Measurements from ENCODE around the gene ST8SIA6. TPM values are rescaled to one million over a fixed set of nuclear protein-coding genes. Genes with fewer than 3 reads are reported as not detected.
A peak's percentile ranks its signal among the peaks of the same experiment; 100 is the strongest.

ST8SIA6 gene, protein sequence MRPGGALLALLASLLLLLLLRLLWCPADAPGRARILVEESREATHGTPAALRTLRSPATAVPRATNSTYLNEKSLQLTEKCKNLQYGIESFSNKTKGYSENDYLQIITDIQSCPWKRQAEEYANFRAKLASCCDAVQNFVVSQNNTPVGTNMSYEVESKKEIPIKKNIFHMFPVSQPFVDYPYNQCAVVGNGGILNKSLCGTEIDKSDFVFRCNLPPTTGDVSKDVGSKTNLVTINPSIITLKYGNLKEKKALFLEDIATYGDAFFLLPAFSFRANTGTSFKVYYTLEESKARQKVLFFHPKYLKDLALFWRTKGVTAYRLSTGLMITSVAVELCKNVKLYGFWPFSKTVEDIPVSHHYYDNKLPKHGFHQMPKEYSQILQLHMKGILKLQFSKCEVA
- 0.16 and 0.17 TPM in 2 replicates for polyA plus RNA-seq (2011; rRNA removed)
- polyA plus RNA-seq (2012; cell fraction: cytosol; rRNA removed): not detected in 2 replicates
- not detected in 2 replicates for polyA plus RNA-seq (2012; cell fraction: nucleus; rRNA removed)
- 0.09 to 0.25 TPM (median 0.20 TPM) in 3 replicates for polyA plus RNA-seq (2017; fragmentation: RNase III; extraction: RNeasy Plus Mini Kit Qiagen cat#74134 plus additional on column Dnase treatment)
- polyA minus RNA-seq (2011; rRNA and poly(A)+ RNA removed): not detected in 2 replicates

DNA sequence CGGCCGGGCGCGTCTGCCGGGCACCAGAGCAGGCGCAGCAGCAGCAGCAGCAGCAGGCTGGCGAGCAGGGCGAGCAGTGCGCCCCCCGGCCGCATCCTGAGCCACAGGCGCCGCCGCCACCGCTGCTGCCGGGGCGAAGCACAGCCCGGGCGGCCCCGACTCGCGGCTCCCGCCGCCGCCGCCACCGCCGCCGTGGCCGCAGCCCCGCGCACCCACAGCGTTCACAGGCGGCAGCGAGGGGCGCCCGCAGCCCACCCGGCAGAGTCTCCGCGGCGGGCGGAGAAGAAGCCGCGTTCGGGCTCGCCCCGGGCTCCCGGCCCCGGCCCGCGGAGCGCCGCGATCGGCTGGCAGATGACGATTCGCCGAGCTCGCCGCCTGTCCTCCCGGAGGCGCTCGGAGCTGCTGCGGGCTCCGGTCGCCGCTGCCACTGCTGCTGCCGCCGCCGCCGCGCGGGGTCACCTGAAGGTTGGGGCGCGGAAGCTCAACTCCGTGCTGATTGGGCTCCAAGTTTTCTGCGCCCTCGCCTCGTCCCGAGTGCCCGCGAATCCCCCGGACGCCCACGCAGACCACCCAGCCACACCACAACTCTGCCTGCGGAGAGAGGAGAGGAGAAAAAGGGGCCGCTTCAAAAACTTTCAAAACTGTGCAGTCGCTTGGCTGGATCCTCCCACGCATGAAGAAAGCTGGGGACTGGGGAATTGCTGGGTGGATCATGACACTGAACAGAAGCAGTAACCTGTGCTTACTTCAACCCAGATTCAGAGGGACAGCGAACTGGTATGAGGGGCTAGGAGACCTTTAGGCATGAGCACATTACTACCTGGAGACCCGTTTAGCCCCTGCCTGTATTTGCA, at the start of gene ST8SIA6:
Gene ST8SIA6 (minus strand): TSS at position 435 of the 854 bp plus-strand sequence. CDS start 340 bp downstream, at position 95.
- DNase-seq (ENCODE audit: low read depth in 1 of 2, low spot score in 1 of 2): peak; percentile 37 to 58
- CTCF ChIA-PET: interaction anchor here (0.6 to 2.4 kb wide), 8 partner anchors 20 to 219 kb away, joined by 3 to 13 read pairs (median 4); no protein-coding TSS in a partner anchor
- POLR2A ChIA-PET: interaction anchor here (1.2 kb wide), 1 partner anchor 163 kb away, joined by 3 read pairs; the partner anchor contains the start of gene HACD1
- H3K27ac ChIP-seq: peak within 1 kb of the TSS; percentile 53 to 85
- peak; percentile 65 to 79 for ATAC-seq
- peak within 1 kb of the TSS; percentile 100 for H3K4me2 ChIP-seq
- no peak for FAIRE-seq
- WGBS (ENCODE audit: missing lambda C conversion rate): 18% methylated on average over 38 of the region's 91 CpGs
- H3K4me3 ChIP-seq: peak within 1 kb of the TSS; percentile 74
- H3K4me1 ChIP-seq: no peaks in the 10 kb centered on the region
- TF ChIP-seq RAD21 (conservative IDR thresholded peaks at IDR 0.05 in 1 of 2, IDR thresholded peaks at IDR 0.05 in 1 of 2) (peak in 1 of 2 experiments; percentile 30; a peak in 2 of 5 replicates), NR3C1 (IDR thresholded peaks at IDR 0.05) (no peak)
- TF ChIP-seq, protein P1, sequence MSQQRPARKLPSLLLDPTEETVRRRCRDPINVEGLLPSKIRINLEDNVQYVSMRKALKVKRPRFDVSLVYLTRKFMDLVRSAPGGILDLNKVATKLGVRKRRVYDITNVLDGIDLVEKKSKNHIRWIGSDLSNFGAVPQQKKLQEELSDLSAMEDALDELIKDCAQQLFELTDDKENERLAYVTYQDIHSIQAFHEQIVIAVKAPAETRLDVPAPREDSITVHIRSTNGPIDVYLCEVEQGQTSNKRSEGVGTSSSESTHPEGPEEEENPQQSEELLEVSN (IDR thresholded peaks at IDR 0.05; ENCODE audit: borderline replicate concordance, low read depth): 0 out of 2 replicates have a peak, but pooled peaks have one; percentile 22
- peaks cover 7% of the 10 kb centered on the region for H3K9me3 ChIP-seq

DNA sequence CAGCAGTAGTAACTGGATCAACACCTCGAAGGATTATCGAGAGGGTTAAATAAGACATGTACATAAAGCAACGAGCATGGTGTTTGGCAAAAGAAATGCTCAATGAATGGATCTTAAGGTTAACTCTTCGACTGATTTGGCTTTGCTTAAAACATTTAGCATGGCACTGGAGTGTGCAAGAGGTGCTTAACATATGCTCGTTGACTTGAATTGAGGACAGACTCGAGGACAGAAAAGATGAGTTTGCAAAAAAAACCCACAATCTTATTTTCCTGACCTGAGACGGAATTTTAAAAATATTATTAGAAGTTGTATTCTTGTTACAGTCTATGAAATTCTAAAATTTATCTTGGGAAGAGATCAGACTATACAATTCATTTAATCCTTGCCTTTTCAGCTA, 49.4 kb upstream of the ST8SIA6 start:
- DNase-seq (ENCODE audit: low read depth in 1 of 2, low spot score in 1 of 2): no peak
- Histone ChIP-seq H3K4me3 (no peak overlapping the region), H3K4me2 (no peak overlapping the region), H3K9me3 (no peaks in the 10 kb centered on the region), H3K4me1 (peaks cover 7% of the 10 kb centered on the region; the same call in 1 of the 3 replicates), H3K27ac (no peak overlapping the region)
- ATAC-seq: no peak
- CTCF ChIA-PET: interaction anchor here (0.7 to 1.1 kb wide), 4 partner anchors 8 to 153 kb away, joined by 3 to 5 read pairs (median 3); no protein-coding TSS in a partner anchor
- FAIRE-seq: no peak
- TF ChIP-seq NFE2L2 (conservative IDR thresholded peaks at IDR 0.05; ENCODE audit: low read length) (no peak), MAFK (IDR thresholded peaks at IDR 0.05; ENCODE audit: partially characterized antibody) (peak; percentile 25), TP53 (CRISPR knock-in tag; IDR thresholded peaks at IDR 0.05) (no peak), CHD2 (IDR thresholded peaks at IDR 0.05; ENCODE audit: low read length, partially characterized antibody) (no peak)
- 67% methylated on average over 7 of the region's 7 CpGs for WGBS (ENCODE audit: missing lambda C conversion rate)
- POLR2A ChIA-PET: interaction anchor here (0.5 kb wide), 1 partner anchor 20 kb away, joined by 3 read pairs; no protein-coding TSS in a partner anchor

DNA sequence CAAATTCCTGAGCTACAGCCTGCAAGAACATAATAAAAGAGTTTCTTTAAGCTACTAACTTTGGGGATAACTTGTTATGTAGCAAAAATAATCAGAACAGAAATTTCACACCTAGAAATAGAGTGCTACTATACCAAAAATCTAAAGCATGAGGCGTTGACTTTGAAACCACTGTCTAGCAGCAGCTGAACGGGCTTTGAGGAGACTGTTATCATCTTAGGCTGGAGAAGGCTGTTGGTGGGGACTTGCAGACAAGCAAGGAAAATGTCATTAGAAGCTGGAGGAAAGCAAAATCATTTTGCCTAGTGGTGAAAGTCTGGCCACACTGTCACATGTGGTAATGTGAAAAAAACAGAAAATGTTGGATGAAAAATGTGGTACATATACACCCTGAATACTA, 48.4 kb upstream of the ST8SIA6 start:
- no peak overlapping the region for H3K27ac ChIP-seq
- TF ChIP-seq RFX5 (IDR thresholded peaks at IDR 0.05): no peak
- TF ChIP-seq KDM1A (IDR thresholded peaks at IDR 0.05; ENCODE audit: low read depth): no peak
- no peak for TF ChIP-seq CHD4 (IDR thresholded peaks at IDR 0.05; ENCODE audit: borderline replicate concordance)
- TF ChIP-seq, protein P2, sequence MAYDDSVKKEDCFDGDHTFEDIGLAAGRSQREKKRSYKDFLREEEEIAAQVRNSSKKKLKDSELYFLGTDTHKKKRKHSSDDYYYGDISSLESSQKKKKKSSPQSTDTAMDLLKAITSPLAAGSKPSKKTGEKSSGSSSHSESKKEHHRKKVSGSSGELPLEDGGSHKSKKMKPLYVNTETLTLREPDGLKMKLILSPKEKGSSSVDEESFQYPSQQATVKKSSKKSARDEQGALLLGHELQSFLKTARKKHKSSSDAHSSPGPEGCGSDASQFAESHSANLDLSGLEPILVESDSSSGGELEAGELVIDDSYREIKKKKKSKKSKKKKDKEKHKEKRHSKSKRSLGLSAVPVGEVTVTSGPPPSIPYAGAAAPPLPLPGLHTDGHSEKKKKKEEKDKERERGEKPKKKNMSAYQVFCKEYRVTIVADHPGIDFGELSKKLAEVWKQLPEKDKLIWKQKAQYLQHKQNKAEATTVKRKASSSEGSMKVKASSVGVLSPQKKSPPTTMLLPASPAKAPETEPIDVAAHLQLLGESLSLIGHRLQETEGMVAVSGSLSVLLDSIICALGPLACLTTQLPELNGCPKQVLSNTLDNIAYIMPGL (CRISPR knock-in tag; IDR thresholded peaks at IDR 0.05; ENCODE audit: borderline replicate concordance): no peak
- TF ChIP-seq, protein P3, sequence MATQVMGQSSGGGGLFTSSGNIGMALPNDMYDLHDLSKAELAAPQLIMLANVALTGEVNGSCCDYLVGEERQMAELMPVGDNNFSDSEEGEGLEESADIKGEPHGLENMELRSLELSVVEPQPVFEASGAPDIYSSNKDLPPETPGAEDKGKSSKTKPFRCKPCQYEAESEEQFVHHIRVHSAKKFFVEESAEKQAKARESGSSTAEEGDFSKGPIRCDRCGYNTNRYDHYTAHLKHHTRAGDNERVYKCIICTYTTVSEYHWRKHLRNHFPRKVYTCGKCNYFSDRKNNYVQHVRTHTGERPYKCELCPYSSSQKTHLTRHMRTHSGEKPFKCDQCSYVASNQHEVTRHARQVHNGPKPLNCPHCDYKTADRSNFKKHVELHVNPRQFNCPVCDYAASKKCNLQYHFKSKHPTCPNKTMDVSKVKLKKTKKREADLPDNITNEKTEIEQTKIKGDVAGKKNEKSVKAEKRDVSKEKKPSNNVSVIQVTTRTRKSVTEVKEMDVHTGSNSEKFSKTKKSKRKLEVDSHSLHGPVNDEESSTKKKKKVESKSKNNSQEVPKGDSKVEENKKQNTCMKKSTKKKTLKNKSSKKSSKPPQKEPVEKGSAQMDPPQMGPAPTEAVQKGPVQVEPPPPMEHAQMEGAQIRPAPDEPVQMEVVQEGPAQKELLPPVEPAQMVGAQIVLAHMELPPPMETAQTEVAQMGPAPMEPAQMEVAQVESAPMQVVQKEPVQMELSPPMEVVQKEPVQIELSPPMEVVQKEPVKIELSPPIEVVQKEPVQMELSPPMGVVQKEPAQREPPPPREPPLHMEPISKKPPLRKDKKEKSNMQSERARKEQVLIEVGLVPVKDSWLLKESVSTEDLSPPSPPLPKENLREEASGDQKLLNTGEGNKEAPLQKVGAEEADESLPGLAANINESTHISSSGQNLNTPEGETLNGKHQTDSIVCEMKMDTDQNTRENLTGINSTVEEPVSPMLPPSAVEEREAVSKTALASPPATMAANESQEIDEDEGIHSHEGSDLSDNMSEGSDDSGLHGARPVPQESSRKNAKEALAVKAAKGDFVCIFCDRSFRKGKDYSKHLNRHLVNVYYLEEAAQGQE (IDR thresholded peaks at IDR 0.05): no peak
- no peak for TF ChIP-seq RAD21 (conservative IDR thresholded peaks at IDR 0.05 in 1 of 2, IDR thresholded peaks at IDR 0.05 in 1 of 2)
- TF ChIP-seq MYC (IDR thresholded peaks at IDR 0.05; ENCODE audit: borderline replicate concordance, low read length): no peak
- TF ChIP-seq SMC3 (IDR thresholded peaks at IDR 0.05): no peak
- no peak for TF ChIP-seq EP300 (IDR thresholded peaks at IDR 0.05)
- TF ChIP-seq NR3C1 (IDR thresholded peaks at IDR 0.05): no peak
- TF ChIP-seq, protein P4, sequence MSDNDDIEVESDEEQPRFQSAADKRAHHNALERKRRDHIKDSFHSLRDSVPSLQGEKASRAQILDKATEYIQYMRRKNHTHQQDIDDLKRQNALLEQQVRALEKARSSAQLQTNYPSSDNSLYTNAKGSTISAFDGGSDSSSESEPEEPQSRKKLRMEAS (IDR thresholded peaks at IDR 0.05): no peak
- TF ChIP-seq, protein P5, sequence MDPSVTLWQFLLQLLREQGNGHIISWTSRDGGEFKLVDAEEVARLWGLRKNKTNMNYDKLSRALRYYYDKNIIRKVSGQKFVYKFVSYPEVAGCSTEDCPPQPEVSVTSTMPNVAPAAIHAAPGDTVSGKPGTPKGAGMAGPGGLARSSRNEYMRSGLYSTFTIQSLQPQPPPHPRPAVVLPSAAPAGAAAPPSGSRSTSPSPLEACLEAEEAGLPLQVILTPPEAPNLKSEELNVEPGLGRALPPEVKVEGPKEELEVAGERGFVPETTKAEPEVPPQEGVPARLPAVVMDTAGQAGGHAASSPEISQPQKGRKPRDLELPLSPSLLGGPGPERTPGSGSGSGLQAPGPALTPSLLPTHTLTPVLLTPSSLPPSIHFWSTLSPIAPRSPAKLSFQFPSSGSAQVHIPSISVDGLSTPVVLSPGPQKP (IDR thresholded peaks at IDR 0.05; ENCODE audit: low read depth, low read length): no peak
- TF ChIP-seq KDM5A (IDR thresholded peaks at IDR 0.05): no peak
- H3K4me1 ChIP-seq: peaks cover 7% of the 10 kb centered on the region; the same call in 1 of the 3 replicates
- FAIRE-seq: no peak
- no peaks in the 10 kb centered on the region for H3K9me3 ChIP-seq
- DNase-seq (ENCODE audit: low read depth in 1 of 2, low spot score in 1 of 2): no peak
- no peak for ATAC-seq
- H3K4me3 ChIP-seq: no peak overlapping the region
- ChIA-PET CTCF (interaction anchor here (0.6 to 1.4 kb wide), 9 partner anchors 9 to 681 kb away, joined by 3 to 6 read pairs (median 4); no protein-coding TSS in a partner anchor), POLR2A (no interaction called here)
- 74% methylated on average over 2 of the region's 2 CpGs for WGBS (ENCODE audit: missing lambda C conversion rate)
- H3K4me2 ChIP-seq: no peak overlapping the region
